Stomach (tissue), 4 donors: ENCODE data around the gene DPYSL5.

ENCODE experiments used
- POLR2A ChIP-seq, 4 donors: fragments of 450-650 bp; IDR thresholded peaks; one replicate each; pipeline ENCODE4 v1.6.1; 2016; ENCODE audit warnings: antibody characterized with exemption in 4 of 4, control low read depth in 2 of 4, mild to moderate bottlenecking in 1 of 4, moderate library complexity in 1 of 4
- POLR2AphosphoS5 ChIP-seq, 3 donors: sonication (generic); formaldehyde crosslinking; IDR thresholded peaks; one replicate each; pipeline ENCODE4 v1.6.1; 2016; ENCODE audit warnings: antibody characterized with exemption in 3 of 3
- TF ChIP-seq, protein P1 (sequence below), 7 experiments: fragments of 450-650 bp in 4 of 7; fragments of 200-600 bp in 3 of 7; sonication (generic) in 3 of 7; IDR thresholded peaks; one replicate each; pipeline ENCODE4 v1.5.1; 2016 to 2019; ENCODE audit warnings: antibody characterized with exemption in 7 of 7, control low read depth in 2 of 7, mild to moderate bottlenecking in 1 of 7

DNA sequence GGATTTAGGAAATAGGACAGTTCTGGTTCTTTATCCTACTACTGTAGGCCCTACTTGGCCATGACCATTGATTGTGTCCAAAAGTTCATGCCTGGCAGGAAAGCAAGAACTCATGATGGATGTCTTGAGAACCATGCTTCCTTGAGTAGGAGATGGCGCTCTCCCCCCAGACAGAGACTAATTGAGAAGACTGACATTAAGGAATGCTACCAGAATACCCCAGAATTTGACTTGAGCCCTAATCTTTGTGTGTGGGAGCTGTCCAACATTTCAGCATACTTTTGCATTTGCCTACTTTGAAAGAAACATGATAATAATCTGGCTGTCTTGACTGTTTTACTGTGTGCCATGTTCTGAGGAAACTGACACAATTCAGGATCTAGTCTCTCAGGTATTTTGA, 145.8 kb downstream of the DPYSL5 start:
- no peak for TF ChIP-seq POLR2A (IDR thresholded peaks at IDR 0.05)
- TF ChIP-seq, protein P1, sequence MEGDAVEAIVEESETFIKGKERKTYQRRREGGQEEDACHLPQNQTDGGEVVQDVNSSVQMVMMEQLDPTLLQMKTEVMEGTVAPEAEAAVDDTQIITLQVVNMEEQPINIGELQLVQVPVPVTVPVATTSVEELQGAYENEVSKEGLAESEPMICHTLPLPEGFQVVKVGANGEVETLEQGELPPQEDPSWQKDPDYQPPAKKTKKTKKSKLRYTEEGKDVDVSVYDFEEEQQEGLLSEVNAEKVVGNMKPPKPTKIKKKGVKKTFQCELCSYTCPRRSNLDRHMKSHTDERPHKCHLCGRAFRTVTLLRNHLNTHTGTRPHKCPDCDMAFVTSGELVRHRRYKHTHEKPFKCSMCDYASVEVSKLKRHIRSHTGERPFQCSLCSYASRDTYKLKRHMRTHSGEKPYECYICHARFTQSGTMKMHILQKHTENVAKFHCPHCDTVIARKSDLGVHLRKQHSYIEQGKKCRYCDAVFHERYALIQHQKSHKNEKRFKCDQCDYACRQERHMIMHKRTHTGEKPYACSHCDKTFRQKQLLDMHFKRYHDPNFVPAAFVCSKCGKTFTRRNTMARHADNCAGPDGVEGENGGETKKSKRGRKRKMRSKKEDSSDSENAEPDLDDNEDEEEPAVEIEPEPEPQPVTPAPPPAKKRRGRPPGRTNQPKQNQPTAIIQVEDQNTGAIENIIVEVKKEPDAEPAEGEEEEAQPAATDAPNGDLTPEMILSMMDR (IDR thresholded peaks at IDR 0.05): no peak
- no peak for TF ChIP-seq POLR2AphosphoS5 (IDR thresholded peaks at IDR 0.05)
